Upper lobe of left lung (tissue), 6 donors: ENCODE results near the gene RTN4. TPM values are rescaled to one million over a fixed set of nuclear protein-coding genes. Genes with fewer than 3 reads are reported as not detected.

Experiments used
- ATAC-seq, 2 donors: fragments of 200-7000 bp; cut with Tn5 transposase; one replicate each; pipeline ENCODE4 v1.9.1; 2022; ENCODE audit warnings: mild to moderate bottlenecking in 2 of 2, moderate library complexity in 2 of 2; ENCODE audit not compliant: low FRiP score in 2 of 2
- DNase-seq, 2 donors: peaks; one replicate each; pipeline ENCODE4 v3.0.0-alpha.2; 2019 to 2020
- H3K27ac ChIP-seq, 4 donors: fragments of 200-600 bp; sonication (generic); one replicate each; pipeline ENCODE4 v1.5.1; 2016 to 2019
- H3K27me3 ChIP-seq, 4 donors: fragments of 200-600 bp; sonication (generic); one replicate each; pipeline ENCODE4 v1.5.1; 2017 to 2019
- H3K36me3 ChIP-seq, 4 donors: fragments of 200-600 bp; sonication (generic); one replicate each; pipeline ENCODE4 v1.5.1; 2016 to 2019
- H3K4me1 ChIP-seq, 4 donors: fragments of 200-600 bp; sonication (generic); one replicate each; pipeline ENCODE4 v1.5.1; 2018 to 2019
- H3K4me3 ChIP-seq, 4 donors: fragments of 200-600 bp; sonication (generic); one replicate each; pipeline ENCODE4 v1.5.1; 2017 to 2019; ENCODE audit warnings: mild to moderate bottlenecking in 2 of 4, moderate library complexity in 1 of 4
- H3K9me3 ChIP-seq, 4 donors: fragments of 200-600 bp; sonication (generic); one replicate each; pipeline ENCODE4 v1.5.1; 2018 to 2019
- EP300 ChIP-seq, 4 donors: sonication (generic); formaldehyde crosslinking; IDR thresholded peaks; one replicate each; pipeline ENCODE4 v1.5.1; 2017; ENCODE audit warnings: antibody characterized with exemption in 4 of 4, control low read depth in 2 of 4
- POLR2A ChIP-seq, 4 donors: fragments of 450-650 bp; IDR thresholded peaks; one replicate each; pipeline ENCODE4 v1.5.1; 2016 to 2017; ENCODE audit warnings: antibody characterized with exemption in 4 of 4, mild to moderate bottlenecking in 2 of 4
- POLR2AphosphoS5 ChIP-seq, 2 donors: sonication (generic); formaldehyde crosslinking; IDR thresholded peaks; one replicate each; pipeline ENCODE4 v1.5.1; 2017; ENCODE audit warnings: antibody characterized with exemption in 2 of 2
- WGBS, 2 donors: methylation state at CpG; one replicate each; pipeline ENCODE4 v1.1.5; 2017 to 2018; 5-methylcytosine and 5-hydroxymethylcytosine counted together
- total RNA-seq, 6 donors: library from RNA; depleted of rRNA in 4 of 6; stranded (reverse); fragments of >200 nt in 4 of 6; gene quantifications; one replicate each; pipeline versions ENCODE4 v1.1.0 to v1.2.1, GENCODE V29; 2016 to 2021
- TF ChIP-seq, protein P1 (sequence below), 6 experiments: fragments of 450-650 bp in 4 of 6; fragments of 200-600 bp in 2 of 6; sonication (generic) in 2 of 6; IDR thresholded peaks; one replicate each; pipeline ENCODE4 v1.5.1; 2016 to 2019; ENCODE audit warnings: antibody characterized with exemption in 6 of 6
- donor health status: DM: no; HTN: no; CAD: no; lungs with moderate emphysema.
- donor health status: DM: no; HTN: yes; CAD: no; lungs with severe emphysema.

The RTN4 gene
- total RNA-seq, 6 donors from 2014 or later, result 128 to 345 (median 233) TPM

DNA sequence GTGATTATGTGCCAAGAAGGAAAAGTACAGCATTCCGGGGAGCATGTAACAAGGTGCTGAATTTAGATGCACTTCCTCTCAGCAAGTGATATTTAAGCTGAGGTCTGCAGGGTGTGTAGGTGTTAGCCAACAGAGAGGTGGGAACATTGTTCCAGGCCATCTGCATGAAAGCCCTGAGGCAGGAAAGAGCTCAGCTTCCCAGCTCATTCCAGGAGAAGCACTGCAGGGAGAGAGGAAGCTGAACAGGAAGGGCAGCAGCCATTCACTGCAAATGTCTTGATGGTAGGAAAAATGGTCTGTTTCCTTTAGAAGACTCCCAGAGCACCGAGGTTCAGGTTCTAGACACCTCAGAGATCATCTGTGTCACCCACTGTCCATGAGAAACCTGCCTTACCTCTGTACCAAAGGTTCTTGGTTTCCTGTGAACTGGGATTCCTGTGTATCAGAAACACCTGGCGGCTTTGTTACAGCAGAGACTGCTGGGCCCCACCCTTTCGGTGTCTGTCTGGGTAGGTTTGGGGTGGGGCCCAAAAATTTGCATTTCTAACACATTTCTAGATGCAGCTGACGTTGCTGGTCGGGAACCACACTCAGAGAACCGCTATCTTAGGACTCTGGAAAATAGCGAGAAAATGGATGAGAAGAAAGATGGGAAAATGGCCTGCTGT, 84.0 kb downstream of the RTN4 start:
- TF ChIP-seq POLR2A (IDR thresholded peaks at IDR 0.05), result no peak
- TF ChIP-seq EP300 (IDR thresholded peaks at IDR 0.05), result no peak
- TF ChIP-seq, protein P1, sequence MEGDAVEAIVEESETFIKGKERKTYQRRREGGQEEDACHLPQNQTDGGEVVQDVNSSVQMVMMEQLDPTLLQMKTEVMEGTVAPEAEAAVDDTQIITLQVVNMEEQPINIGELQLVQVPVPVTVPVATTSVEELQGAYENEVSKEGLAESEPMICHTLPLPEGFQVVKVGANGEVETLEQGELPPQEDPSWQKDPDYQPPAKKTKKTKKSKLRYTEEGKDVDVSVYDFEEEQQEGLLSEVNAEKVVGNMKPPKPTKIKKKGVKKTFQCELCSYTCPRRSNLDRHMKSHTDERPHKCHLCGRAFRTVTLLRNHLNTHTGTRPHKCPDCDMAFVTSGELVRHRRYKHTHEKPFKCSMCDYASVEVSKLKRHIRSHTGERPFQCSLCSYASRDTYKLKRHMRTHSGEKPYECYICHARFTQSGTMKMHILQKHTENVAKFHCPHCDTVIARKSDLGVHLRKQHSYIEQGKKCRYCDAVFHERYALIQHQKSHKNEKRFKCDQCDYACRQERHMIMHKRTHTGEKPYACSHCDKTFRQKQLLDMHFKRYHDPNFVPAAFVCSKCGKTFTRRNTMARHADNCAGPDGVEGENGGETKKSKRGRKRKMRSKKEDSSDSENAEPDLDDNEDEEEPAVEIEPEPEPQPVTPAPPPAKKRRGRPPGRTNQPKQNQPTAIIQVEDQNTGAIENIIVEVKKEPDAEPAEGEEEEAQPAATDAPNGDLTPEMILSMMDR (IDR thresholded peaks at IDR 0.05), result no peak
- no peak for TF ChIP-seq POLR2AphosphoS5 (IDR thresholded peaks at IDR 0.05)
- Histone ChIP-seq H3K4me1 (peaks cover 6 to 42% (median 18%) of the 10 kb centered on the region in 4 donors), H3K27ac (no peak overlapping the region), H3K27me3 (no peaks in the 10 kb centered on the region), H3K9me3 (no peaks in the 10 kb centered on the region), H3K36me3 (peaks cover 0 to 26% (median 4%) of the 10 kb centered on the region in 4 donors), H3K4me3 (no peak overlapping the region)
- no peak for ATAC-seq
- 81 to 87% methylated on average over 8 of the region's 8 CpGs for WGBS, 2 donors
- DNase-seq, result no peak

DNA sequence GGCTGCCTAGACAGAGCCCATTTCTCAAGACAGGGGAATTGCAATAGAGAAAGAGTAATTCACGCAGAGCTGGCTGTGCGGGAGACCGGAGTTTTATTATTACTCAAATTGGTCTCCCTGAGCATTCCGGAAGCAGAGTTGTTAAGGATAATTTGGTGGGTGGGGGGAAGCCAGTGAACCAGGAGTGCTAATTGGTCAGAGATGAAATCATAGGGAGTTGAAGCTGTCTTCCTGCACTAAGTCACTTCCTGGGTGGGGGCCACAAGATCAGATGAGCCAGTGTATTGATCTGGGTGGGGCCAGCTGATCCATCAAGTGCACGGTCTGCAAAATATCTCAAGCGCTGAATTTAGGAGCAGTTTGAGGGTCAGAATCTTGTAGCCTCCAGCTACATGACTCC, 84.8 kb downstream of the RTN4 start:
- H3K27ac ChIP-seq, result no peak overlapping the region
- H3K36me3 ChIP-seq, result peaks cover 0 to 18% (median 4%) of the 10 kb centered on the region in 4 donors
- ATAC-seq, result no peak
- H3K4me1 ChIP-seq, result peaks cover 6 to 39% (median 18%) of the 10 kb centered on the region in 4 donors
- WGBS, 2 donors, result 91 to 97% methylated on average over 6 of the region's 6 CpGs
- TF ChIP-seq EP300 (IDR thresholded peaks at IDR 0.05), result no peak
- TF ChIP-seq POLR2AphosphoS5 (IDR thresholded peaks at IDR 0.05), result no peak
- TF ChIP-seq POLR2A (IDR thresholded peaks at IDR 0.05), result no peak
- TF ChIP-seq, protein P1 (IDR thresholded peaks at IDR 0.05), result no peak
- no peak for DNase-seq
- no peaks in the 10 kb centered on the region for H3K27me3 ChIP-seq
- H3K4me3 ChIP-seq, result no peak overlapping the region
- H3K9me3 ChIP-seq, result no peaks in the 10 kb centered on the region

DNA sequence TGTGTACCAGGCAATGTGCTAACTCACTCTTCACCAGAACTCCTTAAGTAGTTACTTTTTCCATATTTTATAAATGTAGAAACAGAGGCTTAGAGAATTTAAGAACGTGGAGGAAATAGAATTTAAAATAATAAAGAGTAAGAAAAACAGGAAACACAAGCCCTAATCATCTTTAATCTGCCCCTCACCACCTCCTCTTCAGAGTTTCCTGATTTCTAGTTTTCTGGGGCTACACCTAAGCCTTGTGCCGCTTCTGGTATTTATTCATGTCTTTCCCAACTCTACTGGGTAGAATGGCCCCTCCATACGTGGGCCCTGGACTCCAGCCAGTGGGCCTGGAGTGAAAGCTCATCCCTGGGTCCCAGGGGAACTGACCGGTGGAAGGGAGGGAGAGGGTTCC, 85.4 kb downstream of the RTN4 start:
- ATAC-seq, result no peak
- Histone ChIP-seq H3K27me3 (no peaks in the 10 kb centered on the region), H3K36me3 (peaks cover 0 to 12% (median 2%) of the 10 kb centered on the region in 4 donors), H3K9me3 (no peaks in the 10 kb centered on the region), H3K4me3 (no peak overlapping the region), H3K27ac (no peak overlapping the region), H3K4me1 (peaks cover 6 to 37% (median 18%) of the 10 kb centered on the region in 4 donors)
- no peak for DNase-seq
- TF ChIP-seq POLR2A (IDR thresholded peaks at IDR 0.05) (no peak), EP300 (IDR thresholded peaks at IDR 0.05) (no peak), POLR2AphosphoS5 (IDR thresholded peaks at IDR 0.05) (no peak)
- TF ChIP-seq, protein P1 (IDR thresholded peaks at IDR 0.05), result no peak
- 39 to 45% methylated on average over 4 of the region's 4 CpGs for WGBS, 2 donors

DNA sequence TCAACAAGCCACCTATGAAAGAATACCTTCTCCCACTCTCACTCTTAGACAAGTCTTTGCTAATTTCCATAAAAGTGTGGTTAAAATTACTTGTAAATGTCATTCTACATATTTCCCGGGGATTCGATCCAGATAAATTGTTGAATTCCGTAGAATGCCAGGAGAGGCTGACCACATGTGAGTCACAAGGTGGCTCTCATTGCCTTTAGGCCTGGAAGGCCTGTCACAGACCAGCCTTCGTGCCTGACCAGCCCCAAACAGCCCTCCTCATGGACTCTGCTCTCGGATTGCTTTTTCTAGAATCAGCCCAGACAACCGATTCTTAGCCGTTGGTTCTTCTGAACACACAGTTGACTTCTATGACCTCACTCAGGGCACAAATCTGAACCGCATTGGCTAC, 86.0 kb downstream of the RTN4 start:
- TF ChIP-seq POLR2AphosphoS5 (IDR thresholded peaks at IDR 0.05) (no peak), POLR2A (IDR thresholded peaks at IDR 0.05) (no peak), EP300 (IDR thresholded peaks at IDR 0.05) (no peak)
- TF ChIP-seq, protein P1 (IDR thresholded peaks at IDR 0.05), result no peak
- peak in 1 of 2 donors; percentile 7 for ATAC-seq

DNA sequence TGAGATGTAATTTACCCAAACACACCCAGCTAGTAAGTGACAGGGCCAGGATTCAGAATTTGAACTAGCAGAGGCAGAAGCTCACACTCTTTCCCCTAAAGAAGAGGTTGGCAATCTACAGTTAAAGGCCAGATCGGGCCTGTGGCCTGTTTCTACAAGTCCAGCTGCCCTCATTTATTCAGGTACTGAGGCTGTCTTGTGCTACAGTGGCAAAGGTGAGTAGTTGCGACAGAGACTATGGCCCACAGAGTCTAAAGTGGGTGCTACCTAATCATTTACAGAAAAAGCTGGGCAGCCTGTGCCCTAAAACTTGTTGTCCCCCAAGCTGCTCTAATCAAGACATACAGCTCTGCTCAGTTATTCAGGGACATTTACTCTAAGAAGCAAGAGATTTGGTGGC, 86.8 kb downstream of the RTN4 start:
- no peak for DNase-seq
- H3K27me3 ChIP-seq, result no peaks in the 10 kb centered on the region
- peaks cover 6 to 27% (median 10%) of the 10 kb centered on the region in 4 donors for H3K4me1 ChIP-seq
- TF ChIP-seq POLR2A (IDR thresholded peaks at IDR 0.05) (no peak), EP300 (IDR thresholded peaks at IDR 0.05) (no peak), POLR2AphosphoS5 (IDR thresholded peaks at IDR 0.05) (no peak)
- TF ChIP-seq, protein P1 (IDR thresholded peaks at IDR 0.05), result no peak
- no peak for ATAC-seq
- H3K36me3 ChIP-seq, result peaks cover 0 to 4% (median 1%) of the 10 kb centered on the region in 4 donors
- WGBS, 2 donors, result 71 to 94% methylated on average over 1 to 2 of the region's 2 CpGs
- H3K27ac ChIP-seq, result peak overlapping the region in 3 of 4 donors; percentile 25 to 67 (median 64)
- H3K4me3 ChIP-seq, result no peak overlapping the region
- H3K9me3 ChIP-seq, result no peaks in the 10 kb centered on the region

More for the DNA sequence above, 86.0 kb downstream of the RTN4 start:
- WGBS, 2 donors, result 91 to 96% methylated on average over 8 of the region's 8 CpGs
- peaks cover 6 to 31% (median 14%) of the 10 kb centered on the region in 4 donors for H3K4me1 ChIP-seq
- no peaks in the 10 kb centered on the region for H3K27me3 ChIP-seq
- no peaks in the 10 kb centered on the region for H3K9me3 ChIP-seq
- H3K4me3 ChIP-seq, result no peak overlapping the region
- peaks cover 0 to 6% (median 2%) of the 10 kb centered on the region in 4 donors for H3K36me3 ChIP-seq
- H3K27ac ChIP-seq, result no peak overlapping the region
- no peak for DNase-seq
